Measurements from ENCODE around the gene GATM.

Gene GATM, protein sequence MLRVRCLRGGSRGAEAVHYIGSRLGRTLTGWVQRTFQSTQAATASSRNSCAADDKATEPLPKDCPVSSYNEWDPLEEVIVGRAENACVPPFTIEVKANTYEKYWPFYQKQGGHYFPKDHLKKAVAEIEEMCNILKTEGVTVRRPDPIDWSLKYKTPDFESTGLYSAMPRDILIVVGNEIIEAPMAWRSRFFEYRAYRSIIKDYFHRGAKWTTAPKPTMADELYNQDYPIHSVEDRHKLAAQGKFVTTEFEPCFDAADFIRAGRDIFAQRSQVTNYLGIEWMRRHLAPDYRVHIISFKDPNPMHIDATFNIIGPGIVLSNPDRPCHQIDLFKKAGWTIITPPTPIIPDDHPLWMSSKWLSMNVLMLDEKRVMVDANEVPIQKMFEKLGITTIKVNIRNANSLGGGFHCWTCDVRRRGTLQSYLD

DNA sequence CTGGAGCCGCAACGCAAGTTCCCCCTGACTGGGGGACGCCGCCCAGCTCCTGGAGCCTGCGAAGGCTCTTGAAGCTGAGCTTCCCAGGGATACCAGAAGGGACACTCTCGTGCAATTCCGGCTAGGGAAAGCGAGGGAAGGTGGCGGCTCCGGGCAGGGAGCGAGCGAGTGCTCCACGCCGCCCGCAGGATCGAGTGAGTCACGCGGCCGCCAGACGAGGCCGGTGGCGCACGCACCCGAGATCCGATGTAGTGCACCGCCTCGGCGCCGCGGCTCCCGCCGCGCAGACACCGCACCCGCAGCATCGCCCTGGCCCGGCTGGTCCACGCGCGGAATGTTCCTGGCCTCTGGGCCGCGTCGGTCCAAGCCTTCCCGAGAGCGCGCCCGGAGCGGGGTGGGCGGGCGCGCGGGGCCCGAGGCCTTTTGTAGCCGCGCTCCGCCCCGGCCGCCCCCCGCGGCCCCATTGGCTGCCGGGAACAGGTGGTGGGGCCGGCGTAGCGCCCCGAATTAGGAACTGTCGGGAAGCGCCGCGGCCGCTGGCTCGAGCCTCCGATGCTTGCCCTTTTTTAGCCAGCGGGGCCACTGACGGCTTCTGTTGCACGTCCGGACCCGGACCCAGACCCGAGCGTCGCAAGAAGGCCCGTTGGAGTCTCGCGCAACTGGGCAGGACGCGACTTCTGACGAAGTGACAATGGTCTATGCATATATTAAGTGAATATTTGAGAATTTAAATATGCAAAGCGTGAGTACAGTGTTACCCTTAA, at the start of gene GATM:
Gene GATM (minus strand): TSS at position 396 of the 764 bp plus-strand sequence. CDS start 91 bp downstream, at position 305.
- DNase-seq = peak; percentile 46

DNA sequence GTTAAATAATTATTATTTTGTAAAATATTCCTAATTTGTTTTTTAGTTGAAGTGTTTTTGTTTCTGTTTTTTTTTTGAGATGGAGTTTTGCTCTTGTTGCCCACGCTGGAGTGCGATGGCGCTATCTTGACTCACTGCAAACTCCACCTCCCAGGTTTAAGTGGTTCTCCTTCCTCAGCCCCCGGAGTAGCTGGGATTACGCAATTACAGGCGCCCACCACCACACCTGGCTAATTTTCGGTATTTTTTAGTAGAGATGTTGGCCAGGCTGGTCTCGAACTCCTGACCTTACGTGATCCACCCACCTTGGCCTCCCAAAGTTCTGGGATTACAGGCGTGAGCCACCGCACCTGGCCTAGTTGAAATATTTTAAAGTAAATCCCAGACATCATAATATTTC, 48.7 kb upstream of the GATM start:
- DNase-seq = no peak

DNA sequence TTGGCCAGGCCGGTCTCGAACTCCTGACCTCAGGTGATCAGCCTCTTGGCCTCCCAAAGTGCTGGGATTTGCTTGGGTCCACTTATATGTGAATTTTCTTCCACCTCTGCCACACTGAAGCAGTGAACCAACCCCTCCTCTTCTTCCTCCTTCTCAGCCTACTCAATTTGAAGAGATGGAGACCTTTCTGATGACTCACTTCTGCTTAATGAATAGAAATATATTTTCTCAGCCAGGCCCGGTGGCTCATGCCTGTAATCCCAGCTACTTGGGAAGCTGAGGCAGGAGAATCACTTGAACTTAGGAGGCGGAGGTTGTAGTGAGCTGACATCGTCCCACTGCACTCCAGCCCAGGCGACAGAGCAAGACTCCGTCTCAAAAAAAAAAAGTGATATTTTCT, 46.8 kb upstream of the GATM start:
- DNase-seq = no peak

DNA sequence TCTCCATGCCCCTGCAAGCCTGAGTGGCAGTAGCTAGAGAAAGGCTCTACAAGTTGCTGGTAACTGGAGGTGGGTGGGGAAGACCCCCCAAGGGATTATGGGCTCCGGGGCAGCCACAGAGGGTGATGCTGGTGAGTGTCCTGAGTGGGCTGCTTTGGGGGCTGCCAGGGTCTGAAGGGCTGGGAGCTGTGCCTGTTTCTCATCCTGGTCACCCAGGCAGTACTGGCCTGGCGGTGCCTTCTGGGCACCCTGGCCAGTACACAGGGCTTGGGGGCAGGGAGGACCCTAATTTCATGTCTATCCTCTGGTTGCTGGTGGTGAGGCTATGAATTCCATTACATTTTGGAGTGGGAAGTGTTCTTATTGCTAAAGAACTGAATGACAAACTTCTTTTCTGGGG, 46.1 kb upstream of the GATM start:
- no peak for DNase-seq

DNA sequence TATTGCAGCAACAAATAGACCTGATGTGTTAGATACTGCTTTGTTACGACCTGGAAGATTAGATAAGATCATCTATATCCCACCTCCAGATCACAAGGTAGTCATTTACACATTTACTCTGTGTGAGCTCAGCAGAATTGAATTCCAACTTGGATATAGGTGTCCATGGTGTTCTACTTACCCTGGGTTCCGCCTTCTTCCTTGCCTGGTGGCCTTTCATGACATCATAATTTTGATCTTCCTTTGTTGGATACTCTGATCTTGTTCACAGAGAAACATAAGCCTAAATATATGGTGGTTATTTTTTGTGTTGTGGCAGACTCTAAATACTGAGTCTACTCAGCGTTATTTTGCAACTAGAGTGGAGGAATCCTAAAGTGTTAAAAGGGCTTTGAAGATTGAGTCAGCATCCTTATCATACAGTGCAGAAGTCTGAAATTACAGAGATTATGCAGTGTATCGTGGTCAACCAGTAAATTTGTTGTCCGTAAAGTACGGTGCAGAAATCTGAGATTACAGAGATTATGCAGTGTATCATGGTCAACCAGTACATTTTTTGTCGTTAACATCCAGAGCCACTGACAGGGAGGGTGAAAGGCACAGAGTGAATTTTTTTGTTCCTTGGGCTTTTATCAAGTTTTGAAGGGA, 39.1 kb upstream of the GATM start:
- no peak for DNase-seq

DNA sequence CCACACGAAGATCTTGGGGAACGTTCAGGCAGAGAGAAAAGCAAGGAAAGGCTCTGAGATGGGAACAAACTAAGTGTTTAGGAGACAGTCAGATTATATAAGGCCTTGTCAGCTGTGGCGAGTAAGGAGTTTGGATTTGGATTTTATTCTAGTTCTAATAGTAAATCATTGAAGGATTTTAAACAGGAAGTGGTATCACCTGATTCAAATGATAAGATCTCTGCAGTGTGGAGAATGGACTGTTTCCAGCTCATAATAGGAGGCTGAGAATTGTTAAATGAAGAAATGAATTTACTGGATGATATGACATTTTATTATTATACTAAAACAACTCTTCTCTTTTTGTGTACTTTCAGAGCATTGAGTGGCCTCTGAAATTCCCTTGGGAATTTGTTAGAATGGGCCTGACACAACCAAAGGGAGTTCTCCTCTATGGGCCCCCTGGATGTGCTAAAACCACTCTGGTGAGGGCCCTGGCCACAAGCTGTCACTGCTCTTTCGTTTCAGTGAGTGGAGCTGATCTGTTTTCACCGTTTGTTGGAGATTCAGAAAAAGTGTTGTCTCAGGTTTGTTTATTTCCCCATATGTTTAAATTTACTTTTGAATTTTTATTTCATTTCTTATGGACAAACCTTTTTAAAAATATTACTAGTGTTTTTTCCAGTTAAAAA, 36.0 kb upstream of the GATM start:
- DNase-seq = no peak

DNA sequence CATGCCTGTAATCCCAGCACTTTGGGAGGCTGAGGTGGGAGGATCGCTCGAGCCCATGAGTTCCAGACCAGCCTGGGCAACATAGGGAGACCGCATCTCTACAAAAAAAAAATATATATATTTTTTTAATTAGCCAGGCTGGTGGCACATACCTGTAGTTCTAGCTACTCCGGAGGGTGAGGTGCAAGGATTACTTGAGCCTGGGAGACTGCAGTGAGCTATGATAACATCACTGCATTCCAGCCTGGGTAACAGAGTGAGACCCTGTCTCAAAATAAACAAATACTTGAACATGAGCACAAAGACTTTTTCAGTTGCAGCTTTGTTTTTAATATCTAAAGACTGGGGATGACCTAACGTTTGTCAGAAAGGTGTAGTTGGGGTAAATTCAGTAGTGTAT, 31.3 kb upstream of the GATM start:
- no peak for DNase-seq

DNA sequence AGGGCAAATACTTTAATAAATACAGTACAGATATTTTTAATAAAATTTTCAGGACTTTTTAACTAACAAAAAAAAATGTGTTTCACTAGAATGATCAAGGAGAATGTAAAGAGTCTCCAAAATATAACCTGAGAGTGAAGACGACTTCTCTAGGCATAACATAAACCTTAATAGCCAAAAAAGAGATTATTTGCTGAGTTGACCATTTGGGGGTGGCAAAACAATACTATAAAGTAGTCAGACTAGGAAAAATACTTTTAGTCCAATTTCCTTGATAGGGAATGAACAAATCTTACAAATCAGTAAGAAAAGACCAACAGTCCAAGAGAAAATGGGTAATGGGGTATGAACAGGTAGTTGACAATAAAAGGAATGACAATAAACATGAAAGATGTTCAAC, 29.4 kb upstream of the GATM start:
- no peak for DNase-seq

DNA sequence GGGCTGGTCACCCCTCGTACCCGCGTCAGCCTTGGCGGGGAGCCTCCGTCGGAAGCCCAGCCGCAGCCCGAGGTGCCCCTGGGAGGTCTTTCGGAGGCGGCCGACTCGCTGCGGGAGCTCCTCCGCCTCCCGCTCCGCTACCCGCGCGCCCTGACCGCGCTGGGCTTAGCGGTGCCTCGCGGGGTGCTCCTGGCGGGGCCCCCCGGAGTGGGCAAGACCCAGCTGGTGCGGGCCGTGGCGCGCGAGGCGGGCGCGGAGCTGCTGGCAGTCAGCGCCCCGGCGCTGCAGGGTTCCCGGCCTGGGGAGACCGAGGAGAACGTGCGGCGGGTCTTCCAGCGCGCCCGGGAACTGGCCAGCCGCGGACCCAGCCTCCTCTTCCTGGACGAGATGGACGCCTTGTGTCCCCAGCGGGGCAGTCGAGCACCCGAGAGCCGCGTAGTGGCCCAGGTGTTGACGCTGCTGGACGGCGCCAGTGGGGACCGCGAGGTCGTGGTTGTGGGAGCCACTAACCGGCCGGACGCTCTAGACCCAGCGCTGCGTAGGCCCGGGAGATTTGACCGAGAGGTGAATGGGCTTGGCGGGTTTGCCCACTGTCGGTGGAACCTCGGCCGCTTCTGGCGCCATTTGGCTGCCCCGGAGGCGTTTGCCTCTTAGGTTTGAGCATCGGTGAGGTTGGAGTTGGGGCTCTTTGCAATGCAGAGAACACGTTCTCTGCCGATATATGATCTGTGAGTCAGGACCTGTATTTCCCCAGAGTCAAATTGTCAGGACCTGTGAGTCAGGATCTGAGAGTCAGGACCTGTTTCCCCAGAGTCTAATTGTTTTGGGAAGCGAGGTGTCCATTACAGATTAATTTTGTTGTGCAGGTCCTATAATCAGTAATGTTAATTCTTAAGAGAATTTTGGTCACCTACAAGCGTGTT, 24.9 kb upstream of the GATM start:
- DNase-seq = no peak

DNA sequence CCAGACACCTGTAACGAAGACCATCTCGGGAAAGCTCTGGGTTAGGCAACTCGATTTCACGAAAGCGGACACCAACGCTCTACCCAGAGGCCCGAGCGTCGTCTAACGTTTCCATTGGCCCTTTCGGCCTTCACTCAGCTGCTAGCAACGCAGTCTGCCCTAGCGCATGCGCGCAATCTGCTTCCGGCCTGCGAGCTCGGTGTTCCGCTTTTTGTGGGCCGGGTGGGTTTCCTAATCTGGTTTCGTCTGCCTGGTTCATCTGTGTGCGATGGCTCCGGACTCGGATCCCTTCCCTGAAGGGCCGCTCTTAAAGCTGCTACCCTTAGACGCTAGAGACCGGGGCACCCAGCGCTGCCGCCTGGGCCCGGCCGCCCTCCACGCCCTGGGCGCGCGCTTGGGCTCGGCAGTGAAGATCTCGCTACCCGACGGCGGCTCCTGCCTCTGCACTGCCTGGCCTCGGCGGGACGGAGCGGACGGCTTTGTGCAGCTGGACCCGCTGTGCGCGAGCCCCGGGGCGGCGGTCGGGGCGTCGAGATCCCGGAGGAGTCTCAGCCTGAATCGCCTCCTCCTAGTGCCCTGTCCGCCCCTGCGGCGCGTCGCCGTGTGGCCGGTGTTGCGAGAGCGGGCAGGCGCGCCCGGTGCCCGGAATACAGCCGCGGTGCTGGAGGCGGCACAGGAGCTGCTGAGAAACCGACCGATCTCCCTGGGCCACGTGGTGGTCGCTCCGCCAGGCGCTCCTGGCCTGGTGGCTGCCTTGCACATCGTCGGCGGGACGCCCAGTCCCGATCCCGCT, 24.0 kb upstream of the GATM start:
- peak; percentile 95 for DNase-seq

DNA sequence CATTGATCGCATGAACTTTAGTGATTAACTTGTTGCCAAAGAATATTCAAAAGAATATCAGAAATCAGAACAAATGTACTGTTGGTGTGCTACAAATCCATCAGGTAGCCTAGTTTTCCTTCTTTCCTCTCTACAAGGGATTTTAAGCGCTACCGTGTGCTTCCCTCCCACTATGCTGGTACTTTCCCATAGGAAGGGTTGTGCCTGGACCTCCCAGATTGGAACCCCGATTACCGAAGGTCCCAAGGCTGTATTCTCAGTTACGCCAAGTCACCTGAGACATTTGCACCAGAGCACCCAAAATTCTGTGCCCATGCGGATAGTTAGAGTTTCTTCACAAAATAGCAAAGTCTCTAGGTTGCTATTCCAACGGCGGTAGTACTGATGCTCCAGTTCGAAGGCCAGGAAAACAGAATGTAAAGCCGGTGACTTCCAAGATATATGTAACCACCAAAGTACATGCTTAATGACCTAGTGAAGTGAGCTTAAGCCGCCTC, 23.4 kb upstream of the GATM start:
- DNase-seq = no peak

DNA sequence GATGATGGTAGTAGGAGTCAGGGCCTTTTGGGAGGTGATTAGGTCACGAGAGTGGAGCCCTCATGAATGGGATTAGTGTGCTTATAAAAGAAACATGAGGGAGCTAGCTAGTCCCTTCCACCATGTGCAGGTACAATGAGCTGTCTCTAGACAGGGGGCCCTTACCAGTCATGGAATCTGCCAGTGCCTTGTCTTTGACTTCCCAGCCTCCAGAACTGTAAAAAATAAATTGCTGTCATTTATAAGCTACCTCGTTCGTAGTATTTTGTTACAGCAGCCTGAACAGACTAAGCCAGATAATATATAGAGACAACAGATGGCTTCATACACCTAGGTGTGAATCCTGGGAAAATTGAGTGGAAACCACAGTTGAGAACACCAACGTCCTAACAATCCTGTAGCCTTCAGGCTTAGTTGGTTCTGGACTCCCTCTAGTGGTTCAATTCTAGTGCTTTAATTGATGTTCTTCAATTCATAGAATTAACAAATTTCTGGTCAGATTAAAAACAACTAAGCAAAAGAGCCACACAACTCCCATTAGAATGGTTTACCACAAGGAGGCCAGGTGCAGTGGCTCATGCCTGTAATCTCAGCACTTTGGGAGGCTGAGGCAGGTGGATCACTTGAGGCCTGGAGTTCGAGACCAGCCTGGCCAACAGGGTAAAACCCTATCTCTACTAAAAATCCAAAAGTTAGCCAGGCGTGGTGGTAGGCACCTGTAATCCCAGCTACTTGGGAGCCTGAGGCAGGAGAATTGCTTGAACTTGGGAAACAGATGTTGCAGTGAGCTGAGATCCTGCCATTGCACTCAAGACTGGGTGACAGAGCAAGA, 21.3 kb upstream of the GATM start:
- peak; percentile 15 for DNase-seq

DNA sequence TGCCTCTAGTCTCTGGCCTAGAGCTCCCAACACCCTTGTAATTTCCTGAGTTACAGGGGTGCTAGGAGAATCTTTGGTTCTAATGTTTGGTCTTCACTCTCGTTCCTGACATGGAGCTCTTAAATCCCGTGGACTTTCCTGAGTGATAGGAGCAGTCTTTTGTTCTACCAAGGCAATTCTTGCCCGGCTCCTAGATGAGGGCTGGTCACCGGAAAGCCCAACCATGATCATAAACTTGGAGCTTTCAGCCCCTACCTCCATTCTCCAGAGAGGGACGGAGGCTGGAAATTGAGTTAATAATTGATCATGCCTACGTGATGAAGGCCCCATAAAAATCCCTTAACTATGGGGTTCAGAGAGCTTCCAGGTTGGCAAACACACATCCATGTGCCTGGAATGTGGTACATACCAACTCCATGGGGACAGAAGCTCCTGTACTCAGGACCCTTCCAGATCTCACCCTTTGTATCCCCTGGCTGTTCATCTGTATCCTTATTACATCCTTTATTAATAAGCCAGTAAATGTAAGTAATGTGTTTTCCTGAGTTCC, 18.8 kb upstream of the GATM start:
- DNase-seq = no peak

DNA sequence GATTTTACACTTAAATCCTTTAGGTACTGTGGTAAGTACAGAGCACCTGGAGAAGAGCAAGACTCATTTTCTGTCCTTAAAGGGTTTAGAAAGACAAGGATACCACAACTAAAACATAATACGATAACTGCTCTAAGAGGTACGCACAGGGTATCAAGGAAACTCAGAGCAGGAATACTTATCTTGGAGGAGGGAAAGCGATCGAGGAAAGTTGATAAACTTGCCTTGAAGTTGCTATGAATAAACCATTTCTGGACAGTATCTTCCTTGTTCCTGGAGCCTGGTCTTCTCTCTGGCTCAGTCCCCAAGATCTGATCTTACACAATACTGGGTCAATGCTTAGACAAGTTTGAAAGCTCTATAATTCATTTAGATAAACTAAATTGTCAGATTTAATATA, 17.6 kb upstream of the GATM start:
- DNase-seq = no peak

DNA sequence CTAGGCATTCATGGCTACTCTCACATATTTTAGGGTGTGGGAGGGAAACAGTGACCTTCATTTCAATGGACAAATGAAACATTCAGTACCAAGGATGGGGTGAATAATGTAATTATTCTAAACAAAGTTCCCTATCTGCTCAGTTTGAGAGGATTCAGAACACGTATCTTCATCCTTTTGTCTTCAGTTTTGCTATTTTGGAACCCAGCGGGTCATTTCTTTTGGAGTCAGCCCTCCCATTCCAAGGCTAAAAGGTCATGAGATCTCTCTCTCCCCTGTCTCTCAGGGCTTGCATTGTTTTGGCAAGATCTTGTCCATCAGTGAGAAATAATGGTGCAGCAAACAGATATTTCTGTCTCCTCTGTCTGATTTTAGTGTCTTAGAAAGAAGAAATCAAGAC, 16.3 kb upstream of the GATM start:
- no peak for DNase-seq

DNA sequence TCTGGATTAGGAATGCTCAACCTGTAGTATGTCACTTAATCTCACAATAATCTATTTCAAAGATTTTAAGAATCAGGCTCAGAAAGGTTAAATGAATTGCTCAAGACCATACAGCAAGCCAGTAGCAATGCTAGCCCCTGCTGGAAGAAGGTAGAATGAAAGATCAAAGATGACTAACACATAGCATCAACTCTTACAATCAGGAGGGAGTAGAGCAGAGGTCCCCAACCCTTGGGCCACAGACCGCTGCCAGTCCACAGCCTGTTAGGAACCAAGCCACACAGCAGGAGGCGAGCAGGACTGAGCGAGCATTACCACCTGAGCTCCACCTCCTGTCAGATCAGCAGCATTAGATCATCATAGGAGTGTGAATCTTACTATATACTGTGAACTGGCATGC, 15.5 kb upstream of the GATM start:
- DNase-seq = no peak

DNA sequence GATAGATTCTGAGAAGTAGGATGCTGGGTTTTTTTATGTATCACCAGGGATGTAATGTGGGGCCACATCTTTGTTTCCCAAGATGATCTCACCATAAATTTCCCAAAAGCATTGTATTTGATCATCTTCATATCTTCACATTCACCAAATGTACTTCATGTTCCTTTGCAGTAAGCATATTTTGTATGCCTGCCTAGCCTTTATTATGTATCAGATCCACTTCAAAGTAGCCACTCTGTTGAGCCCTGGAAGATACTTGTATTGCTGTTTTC, 14.2 kb upstream of the GATM start:
- no peak for DNase-seq

DNA sequence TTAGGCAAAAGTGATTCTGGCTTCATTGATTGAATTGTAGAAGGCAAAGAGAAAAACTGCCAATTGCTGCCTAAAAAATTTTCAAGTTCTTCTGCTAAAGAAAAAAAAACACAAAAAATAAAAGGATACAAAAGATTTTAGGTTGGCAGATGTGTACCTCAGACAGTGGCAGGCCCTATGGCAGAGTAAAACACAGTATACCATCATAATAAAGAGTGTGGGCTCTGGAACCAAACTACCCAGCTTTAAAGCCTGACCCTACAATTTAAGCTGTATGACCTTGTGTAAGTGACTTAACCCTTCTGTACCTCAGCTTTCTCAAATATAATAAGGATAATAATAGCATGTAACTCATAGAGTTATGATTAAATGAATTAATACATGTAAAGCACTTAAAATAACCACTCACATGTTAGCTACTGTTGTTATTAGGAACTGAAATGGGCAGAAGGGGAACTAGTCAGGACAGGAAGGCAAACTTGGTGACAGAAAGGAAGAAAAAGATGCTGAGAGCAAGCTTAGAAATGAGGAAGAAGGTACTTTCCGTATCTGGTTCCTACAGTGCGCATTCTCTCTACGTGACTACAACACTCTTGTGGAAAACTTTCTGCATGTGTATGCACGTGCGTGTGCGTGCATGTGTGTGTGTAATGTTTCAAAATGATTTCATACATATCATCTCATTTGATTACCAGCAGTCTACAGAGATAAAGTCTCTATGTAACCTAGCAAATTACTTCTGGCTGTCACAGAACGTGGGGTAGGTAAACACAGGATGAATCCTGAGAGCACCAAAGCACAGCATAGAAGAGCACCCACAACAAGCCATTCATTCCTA, 13.6 kb upstream of the GATM start:
- DNase-seq = no peak

DNA sequence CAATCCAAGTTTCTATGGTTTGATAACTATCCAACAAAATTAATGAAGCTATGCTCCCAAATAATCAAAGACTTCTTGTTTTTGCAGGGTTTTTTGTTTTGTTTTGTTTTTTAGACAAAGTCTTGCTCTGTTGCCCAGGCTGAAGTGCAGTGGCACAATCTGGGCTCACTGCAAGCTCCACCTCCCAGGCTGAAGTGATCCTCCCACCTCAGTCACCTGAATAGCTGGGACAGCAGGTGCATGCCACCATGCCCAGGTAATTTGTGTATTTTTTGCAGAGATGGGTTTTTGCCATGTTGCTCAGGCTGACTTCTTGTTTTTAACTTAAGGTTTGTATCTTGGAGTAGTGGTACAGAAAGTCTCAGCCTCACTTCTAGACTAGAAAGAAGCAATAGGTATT, 11.0 kb upstream of the GATM start:
- no peak for DNase-seq

All from NCI-H1092 (cell line).